Glomerular visceral epithelial cell (primary cell): ENCODE results near the gene NF1.
"Not testable (repeated sequence)": the region's sequence is repeated elsewhere in the genome, so short reads cannot be mapped to it uniquely, and the experiment has no call there.

Source experiments
- DNase-seq: peaks from one replicate; pipeline ENCODE4 v3.0.0-alpha.2; 2016; ENCODE audit errors: extremely low spot score

The NF1 gene, protein sequence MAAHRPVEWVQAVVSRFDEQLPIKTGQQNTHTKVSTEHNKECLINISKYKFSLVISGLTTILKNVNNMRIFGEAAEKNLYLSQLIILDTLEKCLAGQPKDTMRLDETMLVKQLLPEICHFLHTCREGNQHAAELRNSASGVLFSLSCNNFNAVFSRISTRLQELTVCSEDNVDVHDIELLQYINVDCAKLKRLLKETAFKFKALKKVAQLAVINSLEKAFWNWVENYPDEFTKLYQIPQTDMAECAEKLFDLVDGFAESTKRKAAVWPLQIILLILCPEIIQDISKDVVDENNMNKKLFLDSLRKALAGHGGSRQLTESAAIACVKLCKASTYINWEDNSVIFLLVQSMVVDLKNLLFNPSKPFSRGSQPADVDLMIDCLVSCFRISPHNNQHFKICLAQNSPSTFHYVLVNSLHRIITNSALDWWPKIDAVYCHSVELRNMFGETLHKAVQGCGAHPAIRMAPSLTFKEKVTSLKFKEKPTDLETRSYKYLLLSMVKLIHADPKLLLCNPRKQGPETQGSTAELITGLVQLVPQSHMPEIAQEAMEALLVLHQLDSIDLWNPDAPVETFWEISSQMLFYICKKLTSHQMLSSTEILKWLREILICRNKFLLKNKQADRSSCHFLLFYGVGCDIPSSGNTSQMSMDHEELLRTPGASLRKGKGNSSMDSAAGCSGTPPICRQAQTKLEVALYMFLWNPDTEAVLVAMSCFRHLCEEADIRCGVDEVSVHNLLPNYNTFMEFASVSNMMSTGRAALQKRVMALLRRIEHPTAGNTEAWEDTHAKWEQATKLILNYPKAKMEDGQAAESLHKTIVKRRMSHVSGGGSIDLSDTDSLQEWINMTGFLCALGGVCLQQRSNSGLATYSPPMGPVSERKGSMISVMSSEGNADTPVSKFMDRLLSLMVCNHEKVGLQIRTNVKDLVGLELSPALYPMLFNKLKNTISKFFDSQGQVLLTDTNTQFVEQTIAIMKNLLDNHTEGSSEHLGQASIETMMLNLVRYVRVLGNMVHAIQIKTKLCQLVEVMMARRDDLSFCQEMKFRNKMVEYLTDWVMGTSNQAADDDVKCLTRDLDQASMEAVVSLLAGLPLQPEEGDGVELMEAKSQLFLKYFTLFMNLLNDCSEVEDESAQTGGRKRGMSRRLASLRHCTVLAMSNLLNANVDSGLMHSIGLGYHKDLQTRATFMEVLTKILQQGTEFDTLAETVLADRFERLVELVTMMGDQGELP (N-terminal part only)

DNA sequence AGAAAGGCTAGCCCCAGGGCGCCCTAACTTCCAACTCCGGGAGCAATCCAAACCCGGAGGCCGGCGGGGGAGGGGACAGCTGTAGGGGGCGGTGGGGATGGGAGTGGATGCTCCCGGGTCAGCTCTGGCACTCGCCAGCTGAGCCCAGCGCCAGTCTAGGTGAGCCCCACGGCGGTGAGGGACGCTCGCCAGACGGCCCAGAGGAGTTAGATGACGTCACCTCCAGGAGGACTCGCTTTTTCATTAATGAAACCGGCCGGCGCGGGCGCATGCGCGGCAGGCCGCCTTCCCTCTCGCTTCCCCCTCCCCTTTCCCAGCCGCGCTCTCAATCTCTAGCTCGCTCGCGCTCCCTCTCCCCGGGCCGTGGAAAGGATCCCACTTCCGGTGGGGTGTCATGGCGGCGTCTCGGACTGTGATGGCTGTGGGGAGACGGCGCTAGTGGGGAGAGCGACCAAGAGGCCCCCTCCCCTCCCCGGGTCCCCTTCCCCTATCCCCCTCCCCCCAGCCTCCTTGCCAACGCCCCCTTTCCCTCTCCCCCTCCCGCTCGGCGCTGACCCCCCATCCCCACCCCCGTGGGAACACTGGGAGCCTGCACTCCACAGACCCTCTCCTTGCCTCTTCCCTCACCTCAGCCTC is at the start of gene NF1:
Gene NF1 (plus strand): TSS at position 378 of the 636 bp plus-strand sequence. CDS start 333 bp downstream, outside the sequence.
- peak; percentile 98 for DNase-seq

DNA sequence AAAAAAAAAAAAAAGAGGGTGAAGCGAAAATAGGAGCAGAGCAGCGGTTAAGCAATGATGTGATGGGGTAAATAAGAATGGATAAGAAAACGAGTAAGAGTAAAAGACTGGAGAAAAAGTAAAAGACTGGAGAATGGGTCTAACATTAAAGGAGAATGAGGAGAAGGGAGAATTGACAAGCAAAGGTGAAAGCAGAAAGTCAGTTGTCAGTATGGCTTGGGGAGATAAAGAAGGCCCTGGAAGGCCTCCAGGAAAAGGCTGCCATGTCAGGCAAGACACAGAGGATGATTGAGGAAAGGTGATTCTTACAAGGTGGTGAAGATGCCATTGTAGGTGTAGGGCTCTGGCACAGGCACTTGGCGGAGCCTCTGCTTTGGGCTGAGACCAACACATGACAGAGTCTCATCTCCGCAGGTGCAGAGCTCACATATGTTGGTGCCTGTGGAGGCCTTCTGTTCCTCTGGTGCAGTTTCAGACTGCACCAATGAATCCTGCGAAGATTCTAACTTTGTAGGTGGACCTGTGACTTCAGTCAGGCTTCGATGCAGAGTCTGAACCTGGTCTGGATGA is 47.8 kb upstream of the NF1 start:
- not testable (repeated sequence) for DNase-seq

DNA sequence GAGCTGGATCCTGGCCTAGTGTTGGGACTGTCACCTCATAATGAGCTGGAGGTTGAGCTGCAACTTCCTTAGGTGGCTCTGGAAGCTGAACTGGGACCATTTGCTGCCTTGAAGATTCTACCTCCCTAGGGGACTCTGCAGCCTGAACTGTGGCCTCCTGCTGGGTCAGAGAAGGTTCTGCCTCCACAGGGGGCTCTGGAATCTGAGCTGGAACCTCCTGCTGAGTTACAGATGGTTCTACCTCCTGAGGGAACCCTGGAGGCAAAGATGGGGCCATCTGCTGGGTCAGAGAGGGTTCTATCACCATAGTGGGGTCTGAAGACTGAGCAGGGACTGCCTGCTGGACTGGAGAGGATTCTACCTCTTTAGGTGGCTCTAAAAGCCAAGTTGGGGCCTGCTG is 46.6 kb upstream of the NF1 start:
- no peak for DNase-seq

DNA sequence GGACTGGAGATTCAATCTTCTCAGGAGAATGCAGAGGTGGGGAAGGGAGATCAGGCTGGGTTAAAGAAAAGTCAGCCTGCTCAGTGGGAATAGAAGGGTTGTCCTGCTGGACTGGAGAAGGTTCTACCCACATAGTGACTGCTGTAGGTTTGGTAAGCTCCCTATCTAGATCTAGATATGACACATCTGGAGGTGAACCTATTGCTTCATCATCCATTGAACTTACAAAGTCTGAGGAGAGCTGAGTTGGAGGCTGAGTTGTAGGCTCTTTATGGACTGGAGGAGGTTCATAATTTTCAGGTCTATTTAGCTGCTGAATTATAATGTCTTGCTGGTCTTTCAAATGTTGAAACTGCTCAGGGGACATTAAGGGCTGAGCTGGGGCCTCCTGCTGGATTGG is 46.0 kb upstream of the NF1 start:
- no peak for DNase-seq

DNA sequence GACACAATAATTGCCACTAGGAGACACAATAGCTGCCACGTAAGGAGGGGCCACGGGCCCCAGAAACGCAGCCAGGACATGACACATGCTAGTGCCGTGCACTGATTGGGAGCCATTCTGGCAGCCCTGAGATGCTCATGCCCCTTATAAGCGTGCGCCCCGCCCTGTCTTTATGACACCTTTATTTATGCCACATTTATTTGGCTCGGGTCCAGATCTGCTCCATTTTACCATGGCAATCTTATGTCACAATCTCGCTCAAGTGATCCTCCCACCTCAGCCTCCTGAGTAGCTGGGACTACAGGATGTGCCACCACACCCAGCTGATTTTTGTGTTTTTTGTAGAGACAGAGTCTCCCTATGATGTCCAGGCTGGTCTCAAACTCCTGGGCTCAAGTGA is 43.8 kb upstream of the NF1 start:
- DNase-seq: no peak

DNA sequence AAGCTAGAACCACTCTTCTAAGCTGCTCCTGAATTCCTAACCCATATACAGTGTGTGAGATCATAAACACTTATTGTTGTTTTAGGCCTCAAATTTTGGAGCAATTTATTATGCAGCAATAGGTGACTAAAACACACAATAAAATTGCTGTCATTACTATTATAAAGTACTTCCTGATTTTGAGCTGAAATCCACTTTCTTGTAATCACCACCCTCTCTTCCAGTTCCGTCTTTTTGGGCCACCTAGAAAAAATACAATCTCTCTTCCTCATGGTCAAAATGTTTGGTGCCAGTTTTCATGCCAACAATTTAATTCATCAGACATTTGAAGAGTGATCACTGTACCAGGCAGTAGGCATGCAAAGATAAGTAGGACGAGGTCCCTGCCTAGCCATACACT is 43.3 kb upstream of the NF1 start:
- DNase-seq: no peak

DNA sequence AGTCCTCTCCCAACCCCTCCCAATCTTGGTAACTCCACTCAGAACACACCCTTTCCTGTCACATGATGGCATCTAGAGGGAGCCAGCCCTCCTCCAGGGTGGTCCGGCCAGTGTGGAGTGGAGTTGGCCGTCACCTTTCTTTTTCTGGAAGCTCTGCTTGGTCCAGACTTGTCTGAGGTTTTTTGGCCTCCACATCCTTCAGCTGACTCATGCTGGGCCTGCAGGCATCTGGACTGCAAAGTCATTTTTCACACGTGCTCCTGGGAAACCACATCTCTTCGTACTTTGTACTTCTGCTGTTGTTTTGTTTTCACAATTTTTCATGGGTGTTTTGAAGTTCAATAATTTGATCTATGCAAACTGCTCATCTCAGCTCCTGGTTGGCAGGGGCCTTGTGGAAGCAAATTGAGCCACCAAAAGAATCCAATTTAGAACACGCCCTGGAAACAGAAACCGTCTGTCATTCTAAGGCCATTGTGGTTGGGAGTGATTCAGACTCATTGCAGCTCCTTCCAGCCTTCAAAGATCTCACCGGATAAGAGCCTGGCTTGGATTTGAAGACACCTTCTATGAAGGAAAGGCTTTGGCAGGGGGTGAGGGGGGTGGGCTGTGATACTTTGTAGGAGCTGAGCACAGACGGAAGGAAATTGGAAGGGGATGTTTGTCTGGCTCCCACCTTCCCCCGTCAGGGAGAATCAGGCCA is 42.4 kb upstream of the NF1 start:
- peak; percentile 90 for DNase-seq

DNA sequence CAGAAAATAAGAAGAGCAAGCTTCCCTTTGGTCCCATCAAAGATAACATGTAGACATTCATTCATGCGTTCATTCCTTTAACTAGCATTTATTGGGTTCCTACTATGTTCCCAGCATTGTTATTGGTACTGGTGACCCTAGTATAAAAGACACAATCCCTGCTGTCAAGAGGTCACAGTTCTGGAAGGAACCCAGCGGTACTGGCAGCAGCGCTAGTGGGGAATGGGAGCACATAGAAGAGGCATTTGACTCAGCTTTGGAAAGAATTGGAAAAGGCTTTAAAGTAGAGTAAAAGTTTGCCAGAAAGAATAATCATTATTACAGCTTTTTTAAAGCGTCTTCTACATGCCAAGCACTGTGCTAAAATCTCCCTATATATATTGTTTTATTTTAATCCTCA is 41.7 kb upstream of the NF1 start:
- DNase-seq: no peak

DNA sequence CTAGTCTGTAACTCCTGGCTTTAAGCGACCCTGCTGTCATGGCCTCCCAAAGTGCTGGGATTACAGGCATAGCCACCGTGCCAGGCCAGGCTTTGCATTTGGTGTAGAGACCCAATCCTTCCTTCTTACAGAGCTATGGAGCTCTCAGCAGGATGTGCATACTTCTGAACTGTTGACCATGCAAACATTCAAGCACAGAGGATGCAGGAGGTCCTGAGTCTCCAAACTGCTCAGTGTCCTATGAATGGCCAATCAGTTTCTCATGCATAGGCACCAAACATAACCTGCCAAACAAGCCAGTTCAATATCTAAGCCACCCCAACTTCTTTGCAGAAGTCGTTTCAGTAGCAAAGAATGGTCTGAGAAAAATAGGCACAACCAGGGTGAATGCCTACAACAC is 40.0 kb upstream of the NF1 start:
- DNase-seq: no peak

DNA sequence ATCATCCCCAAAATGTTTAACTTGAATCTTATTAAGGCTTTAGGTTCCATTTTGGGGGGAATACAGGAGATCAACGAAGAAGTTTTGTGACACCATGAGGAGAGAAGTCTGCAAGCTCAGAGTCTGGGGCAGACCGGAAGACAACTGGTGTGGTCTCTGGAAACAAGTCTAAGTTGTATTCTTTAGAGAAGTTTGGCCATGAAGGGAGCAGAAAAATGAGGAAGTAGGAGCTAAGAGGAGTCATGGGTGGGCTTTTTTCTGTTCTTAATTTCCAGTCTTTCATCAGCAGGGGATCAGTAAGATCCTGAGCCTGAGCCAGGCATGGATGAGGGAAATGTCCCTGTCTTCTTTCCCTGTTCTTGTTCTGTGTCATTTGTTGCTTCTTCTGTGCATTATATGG is 35.8 kb upstream of the NF1 start:
- no peak for DNase-seq

DNA sequence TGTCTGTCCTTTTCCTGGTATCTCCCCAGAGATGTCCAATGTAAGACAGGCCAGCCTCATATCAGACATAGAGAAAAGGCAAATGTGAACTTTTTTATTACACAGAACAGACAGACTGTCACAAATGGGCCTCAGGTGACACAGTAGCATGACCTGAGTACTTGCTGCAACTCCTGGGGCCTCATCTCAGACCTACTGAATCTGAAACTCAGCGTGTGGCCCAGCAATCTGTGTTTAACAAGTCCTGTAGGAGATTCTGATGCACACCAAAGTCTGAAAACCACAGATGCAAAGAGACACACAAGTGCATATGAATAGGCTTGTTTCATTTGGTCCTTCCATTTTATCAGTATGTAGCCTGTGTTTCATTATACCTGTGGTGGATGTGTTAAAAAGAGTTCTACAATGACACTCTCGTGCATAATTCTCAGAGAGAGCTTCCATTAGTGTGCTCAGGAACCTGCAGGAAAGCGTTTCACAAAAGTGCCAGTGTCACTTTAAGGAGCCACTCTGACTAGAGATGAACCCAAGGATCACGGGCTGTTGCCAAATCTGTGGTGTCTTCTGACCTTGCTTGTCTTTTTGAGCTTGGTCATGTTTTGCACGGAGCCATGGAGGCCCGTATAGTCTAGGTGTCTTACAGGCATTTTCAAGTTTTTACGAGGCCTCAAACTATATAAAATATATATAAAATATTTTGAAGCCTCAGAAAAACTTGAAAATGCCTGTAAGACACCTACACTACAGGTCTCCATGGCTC is 33.8 kb upstream of the NF1 start:
- no peak for DNase-seq

DNA sequence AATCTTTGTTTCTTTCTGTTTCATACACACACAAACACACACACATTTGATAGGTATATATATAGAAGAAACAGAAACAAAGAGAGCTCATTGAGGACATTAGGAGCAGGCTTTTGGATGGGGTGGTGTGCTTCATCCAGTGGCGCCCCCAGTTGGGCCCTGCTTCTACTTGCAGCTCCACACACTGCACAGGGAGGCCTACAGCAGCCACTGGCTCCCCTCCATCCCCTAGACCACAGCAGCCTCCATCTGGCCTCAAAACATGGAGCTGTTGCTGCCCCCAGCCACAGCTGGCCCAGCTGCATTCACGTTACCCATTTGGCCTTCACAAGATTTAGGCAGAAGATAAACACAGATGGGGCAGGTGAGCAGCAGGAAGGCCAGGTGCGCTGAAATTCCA is 33.1 kb upstream of the NF1 start:
- DNase-seq: no peak

DNA sequence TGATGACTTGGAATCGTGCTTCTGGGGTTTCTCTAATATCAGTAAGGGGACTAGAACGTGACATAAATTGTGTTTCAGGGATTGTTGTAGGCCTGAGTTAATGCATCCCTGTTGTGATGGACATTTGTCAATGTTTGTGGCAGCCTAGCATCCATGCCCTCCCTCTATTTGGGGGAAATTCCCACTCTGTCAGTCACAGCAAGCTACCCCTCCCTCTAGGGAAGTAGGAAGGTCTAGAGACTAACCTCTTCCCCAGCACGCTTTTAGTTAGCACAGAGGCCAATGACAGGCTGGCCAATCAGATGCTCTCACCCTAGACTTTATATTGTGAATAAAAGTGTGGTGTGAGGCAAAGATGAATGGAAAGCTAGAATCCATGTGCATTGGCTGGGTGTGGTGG is 32.4 kb upstream of the NF1 start:
- DNase-seq: no peak

DNA sequence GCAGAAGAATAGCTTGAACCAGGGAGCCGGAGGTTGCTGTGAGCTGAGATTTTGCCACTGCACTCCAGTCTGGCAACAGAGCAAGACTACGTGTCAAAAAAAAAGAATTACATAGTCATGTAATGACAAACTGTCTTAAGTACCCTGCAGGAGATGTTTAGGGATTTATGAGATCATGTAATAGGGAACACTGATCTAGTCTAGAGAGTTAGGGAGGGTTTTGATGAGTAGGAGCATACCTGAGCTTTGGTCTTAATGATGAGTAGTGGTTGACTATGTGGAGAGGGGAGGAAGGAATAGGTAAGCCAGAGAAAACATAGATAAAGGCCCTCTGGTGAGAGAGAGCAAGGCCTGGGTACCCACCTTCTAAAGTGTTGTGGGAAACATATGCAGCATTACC is 30.1 kb upstream of the NF1 start:
- DNase-seq: no peak

DNA sequence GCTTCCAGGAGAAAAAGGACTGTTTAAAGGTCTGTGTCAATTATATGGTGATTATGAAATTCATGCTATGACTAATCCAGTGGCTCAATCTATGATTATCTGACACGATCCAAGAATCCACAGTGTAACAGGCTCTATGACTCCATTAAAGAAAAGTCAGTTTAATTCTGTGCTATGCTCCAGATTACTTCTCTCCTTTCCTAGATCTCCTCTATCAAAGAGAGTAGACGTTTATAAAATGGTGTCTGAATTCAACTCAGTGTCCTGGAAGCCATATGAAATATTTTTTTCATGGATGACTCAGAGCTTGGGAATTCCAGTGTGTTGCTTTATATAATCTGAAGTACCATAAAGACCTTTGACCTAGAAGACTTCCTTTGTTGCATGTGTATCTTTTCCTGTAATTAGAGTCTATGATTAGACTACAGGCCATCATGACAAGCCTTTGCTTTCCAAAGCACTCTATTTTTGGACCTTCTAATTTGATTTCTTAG is 27.0 kb upstream of the NF1 start:
- DNase-seq: peak; percentile 63

DNA sequence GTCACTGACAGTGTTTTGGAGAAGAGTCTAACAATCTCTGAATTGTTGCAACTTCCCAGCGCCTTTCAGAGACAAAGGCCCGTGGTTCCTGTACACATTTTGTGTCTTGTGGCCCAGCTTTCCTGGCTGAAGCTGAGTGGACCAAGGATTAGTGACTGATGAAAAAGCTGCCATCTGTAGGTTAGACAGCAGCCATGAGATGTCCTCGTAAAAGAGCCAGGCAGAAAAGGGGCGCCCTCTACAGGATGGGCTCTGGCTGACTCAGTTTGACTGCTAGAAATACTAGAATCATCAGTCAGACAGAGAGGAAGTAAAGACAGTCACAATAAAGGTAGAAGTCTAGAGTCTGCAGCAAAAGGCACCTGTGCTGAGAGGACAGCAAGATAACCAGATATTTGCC is 26.5 kb upstream of the NF1 start:
- peak; percentile 27 for DNase-seq

DNA sequence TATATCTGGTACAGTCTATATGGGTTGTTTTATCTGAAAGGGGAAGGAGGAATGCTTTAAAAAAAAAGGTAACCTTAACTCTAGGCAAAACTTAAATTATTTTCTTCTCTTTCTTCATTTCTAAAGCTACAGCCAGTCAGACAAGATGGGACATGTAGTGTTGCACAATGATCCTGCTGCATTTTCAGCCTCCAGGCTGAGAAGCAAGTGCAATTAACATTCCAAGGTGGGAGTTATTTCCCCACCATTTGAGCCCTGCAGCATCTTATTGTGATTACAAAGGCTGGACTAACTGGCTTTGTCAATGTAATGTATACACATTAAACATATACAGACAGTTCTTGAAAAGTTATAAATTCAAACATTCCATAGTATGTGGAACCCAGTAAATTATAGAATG is 22.6 kb upstream of the NF1 start:
- DNase-seq: peak; percentile 20

DNA sequence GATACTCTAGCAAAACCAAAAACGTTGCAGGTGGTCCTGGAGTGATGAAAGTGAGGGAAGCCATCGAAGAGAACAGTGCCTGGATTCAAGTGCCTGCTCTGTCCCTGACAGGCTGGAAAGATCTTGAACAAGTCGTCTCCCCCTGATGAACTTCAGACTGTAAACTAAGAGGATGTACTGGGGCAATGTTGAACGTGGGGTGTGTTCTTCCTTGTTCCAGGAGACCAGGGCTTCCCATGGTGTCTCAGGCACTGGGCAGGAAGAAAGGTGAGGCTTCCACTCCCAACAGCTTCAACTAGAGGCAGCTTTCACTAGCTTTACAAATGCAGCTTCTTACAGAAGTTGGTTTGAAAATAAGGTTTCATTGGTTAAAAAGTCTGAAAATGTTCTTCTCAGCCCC is 21.4 kb upstream of the NF1 start:
- DNase-seq: no peak

DNA sequence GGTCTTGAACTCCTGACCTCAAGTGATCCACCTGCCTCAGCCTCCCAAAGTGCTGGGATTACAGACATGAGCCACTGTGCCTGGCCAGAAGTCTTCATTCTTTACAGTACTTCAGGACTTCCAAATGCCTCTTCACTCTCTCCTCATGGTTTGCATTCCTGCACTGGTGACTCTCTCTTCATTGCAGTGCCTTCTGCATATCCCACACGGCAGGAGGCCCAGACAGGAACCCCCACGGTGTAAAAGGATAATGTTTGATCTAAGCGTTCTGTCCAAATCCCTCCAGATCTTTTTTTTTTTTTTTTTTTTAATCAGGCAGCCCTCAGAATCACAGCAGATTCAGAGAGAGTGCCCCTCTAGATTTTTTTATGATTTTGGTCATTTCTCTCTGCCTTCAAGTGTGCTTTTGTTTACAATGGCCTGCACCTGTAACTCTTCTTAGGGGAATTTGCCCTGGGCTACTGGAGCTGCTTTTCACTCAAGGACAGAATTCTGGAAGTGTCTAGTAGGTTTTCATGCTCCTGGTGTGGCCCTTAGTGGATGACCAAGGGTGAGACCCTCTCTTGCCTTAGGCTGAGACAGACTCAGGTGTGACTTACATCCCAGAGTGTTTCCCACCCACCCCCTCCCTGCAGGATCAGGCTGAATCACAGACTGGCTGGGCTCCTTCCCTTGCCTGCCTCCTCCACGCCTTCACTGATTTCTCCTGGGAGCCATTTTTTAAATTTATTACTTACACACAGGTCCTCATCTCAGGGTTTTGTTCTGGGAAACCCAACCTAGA is 19.8 kb upstream of the NF1 start:
- peak; percentile 46 for DNase-seq
